ENCODE results near the gene GGTA1. TPM values are rescaled to one million over a fixed set of nuclear protein-coding genes. Genes with fewer than 3 reads are reported as not detected.

The GGTA1 gene
- total RNA-seq, 1 experiment from 2014 or later, result not detected

Other genes starting within 250 kb of the GGTA1 start
- gene GSN, start 231.7 kb downstream of the GGTA1 start, total RNA-seq (2014; rRNA removed; shearing (Covaris generic)), result 142 and 207 TPM in 2 replicates
- gene STOM, start 129.6 kb downstream of the GGTA1 start, total RNA-seq (2014; rRNA removed; shearing (Covaris generic)), result 33.9 and 45.8 TPM in 2 replicates
- 2.6 and 6.2 TPM in 2 replicates for gene DAB2IP, start 151.8 kb upstream of the GGTA1 start, total RNA-seq (2014; rRNA removed; shearing (Covaris generic))